GM15510 (cell line): Measurements from ENCODE around the gene CLECL1.

Source experiments
- POLR2A ChIP-seq: IDR thresholded peaks from 3 replicates; pipeline ENCODE4 v1.6.1; 2011; ENCODE audit warnings: borderline replicate concordance; ENCODE audit not compliant: insufficient read length; ENCODE audit errors: extremely low read depth

CLECL1 gene

DNA sequence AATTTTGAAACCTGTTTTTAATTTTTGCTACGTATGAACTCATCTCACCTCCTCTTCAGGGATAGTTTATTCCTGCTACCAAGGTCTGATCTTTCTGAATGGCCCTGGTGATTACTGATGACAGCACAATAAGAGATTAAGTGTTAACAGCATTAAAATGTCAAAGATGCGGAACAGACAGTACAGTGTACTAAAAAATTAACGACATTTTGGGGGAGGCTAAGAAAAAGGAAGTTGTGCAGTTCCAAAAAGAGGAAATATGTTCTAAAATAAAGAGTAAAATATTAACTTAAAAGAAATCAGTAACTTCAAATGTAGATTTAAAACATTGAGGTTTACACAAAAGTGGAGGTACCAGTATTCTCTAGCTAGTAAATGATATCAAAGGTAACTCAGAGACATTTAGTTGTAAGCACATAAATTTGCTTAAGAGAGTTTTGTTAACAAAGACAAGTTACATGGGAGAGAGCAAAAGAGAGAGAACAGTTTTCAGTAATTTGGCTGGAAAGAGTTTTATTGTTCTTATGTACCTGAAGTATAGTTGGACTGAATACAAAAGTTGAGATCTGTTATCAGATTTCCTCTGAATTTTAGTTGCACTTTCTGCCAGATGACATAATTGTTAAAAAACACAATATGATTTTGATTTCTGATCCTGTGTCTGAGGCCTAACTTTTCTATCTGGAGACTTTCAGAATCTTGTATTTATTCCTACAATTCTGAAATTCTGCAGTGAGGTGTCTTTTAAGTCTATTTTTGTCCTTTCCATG is 4.2 kb upstream of the CLECL1 start:
- no peak for TF ChIP-seq POLR2A

DNA sequence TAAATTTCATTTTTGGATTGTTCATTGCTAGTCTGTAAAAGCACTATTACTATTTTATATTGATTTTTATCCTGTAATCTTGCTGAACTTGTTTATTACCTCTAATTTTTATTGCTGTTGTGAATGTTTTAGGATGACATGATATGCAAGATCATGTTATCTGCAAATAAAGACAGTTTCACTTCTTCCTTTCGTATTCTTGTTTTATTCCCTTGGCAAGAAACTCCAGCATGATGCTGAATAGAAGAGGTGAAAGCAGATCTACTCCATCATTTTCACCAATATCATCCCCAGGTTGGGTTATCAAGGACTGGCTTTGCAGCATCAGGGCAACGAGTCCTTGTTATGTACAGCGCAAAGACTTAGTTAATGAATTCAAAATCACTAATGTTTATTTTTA is 2.7 kb upstream of the CLECL1 start:
- TF ChIP-seq POLR2A: no peak

DNA sequence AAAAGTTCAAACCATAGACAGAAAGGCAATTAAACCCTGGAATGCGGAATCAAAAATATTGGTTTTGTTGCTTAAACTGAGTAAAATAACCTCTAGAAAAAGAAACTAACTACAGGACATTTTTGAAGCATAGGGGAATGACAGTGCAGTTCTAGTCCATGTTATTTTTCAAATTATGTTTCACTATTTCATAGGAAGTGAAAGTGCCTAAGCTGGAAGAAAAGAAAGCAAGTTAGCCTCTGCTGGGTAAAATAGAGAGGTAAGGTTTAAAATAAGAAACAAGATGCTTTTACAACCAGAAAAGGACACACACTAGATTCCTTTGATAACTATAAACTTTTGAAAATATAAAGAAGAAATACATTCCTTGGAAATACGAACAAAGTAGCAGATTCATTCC is 1.1 kb downstream of the CLECL1 start:
- no peak for TF ChIP-seq POLR2A

DNA sequence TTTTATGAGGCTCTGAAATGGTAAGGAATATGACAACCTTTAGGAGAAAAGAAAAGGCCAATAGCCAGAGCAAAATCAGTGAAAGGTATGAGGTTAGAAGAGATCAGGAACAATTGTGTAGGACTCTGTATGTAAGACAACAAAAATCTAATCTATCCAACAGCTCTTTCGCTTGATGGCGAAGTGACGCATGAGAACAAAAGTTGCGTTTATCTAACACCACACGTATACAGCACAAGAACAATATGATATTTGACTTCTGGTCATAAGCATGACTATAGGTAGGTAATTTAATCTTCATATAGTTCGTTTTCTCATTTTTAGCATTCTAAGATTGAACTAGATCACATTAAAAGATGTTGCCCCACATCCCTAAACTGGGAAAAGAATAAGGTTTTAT is 1.5 kb downstream of the CLECL1 start:
- TF ChIP-seq POLR2A: no peak

DNA sequence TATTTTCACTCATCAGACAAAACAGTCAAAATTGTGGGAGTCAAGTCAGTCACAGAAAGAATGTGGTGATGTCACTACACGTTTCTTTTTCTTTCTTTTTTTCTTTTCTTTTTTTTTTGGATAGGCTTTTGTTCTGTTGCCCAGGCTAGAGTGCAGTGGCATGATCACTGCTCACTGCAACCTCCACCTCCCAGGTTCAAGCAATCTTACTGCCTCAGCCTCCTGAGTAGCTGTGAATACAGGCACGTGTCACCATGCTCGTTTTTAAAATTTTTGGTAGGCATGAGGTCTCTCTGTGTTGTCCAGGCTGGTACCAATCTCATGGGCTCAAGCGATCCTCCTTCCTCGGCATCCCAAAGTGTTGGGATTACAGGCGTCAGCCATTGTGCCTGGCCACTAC is 2.3 kb downstream of the CLECL1 start:
- TF ChIP-seq POLR2A: no peak

DNA sequence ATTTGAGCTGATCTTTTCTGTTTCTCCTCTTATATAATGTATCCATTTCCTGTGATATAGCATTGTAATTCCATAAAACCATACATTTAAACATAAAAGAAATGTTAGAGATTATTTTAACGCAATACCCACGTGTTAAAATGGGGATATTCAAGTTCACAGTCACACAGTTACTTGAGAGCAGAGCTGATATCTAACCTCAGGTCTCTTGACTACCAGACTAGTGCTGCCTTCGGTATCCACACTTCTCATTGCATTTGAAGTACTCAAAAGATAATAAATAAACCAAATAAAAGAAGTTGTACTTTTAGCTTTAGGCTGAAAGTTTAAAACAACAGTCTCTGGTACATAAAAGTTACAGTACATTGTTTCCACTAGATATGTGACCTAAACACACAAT is 2.9 kb downstream of the CLECL1 start:
- TF ChIP-seq POLR2A: no peak

DNA sequence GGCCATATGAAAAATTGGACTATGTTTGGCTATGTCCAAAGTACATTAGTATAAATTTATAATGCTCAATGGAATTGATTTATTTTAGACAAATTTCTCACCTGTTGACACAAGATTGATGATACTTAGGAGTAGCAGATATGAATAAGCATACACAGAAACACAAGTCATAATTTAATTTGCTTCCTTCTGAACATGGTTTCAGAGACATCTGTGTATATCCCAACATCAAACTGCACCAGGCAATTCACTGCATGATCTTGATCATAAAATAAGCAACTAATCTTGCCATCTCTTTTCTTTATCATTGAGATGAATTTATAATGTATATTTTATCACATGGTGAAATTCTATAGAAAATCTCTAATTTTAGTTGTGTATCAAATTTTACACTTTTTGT is 3.8 kb downstream of the CLECL1 start:
- TF ChIP-seq POLR2A: no peak

DNA sequence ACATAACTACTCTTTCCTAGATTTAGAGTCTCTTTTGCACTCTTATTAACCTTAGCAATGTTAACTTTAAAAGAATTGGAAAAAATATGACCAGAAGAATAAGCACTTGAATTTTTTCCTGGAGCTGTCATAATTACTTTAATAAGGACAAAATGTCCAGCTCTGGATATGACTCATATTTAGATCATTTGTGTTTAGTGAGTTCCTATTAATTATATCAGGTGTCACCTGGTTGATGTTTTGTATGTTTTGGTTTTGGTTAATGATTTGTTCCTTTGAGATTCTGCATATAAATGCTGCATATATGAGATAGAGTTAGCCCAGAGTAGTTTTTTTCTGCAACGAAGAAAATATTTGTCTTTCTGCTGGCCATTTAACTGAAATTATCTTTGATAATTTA is 5.1 kb downstream of the CLECL1 start:
- no peak for TF ChIP-seq POLR2A

DNA sequence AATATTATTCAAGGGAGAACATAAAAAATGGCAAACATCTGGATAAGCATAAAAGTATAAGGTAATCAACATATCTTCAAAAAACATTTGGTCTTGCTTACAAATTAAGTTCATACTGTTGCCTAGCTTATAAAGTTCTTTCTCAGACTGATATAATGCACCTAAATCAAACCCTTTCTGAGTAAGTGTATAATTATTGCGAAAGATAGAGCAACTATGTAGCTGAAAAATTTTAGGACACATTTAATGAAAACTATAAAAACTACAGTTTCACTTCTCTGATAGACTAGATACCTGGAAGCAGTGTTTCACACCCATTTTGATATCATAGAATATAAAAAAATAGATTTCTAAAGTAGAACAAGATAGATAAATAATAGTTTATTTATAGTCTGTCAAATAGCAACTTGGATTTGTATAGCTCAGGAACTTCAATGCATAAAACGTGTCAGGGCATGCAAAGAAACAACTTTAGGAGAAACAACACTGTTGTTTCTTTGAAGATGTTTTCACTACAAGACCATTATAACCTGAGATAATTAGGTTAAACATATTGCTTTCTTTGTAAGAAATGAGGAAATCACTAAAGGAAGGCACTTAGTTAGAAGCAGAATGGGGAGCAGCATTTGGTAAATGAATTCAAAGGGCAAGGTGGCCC is 7.6 kb downstream of the CLECL1 start:
- TF ChIP-seq POLR2A: no peak

DNA sequence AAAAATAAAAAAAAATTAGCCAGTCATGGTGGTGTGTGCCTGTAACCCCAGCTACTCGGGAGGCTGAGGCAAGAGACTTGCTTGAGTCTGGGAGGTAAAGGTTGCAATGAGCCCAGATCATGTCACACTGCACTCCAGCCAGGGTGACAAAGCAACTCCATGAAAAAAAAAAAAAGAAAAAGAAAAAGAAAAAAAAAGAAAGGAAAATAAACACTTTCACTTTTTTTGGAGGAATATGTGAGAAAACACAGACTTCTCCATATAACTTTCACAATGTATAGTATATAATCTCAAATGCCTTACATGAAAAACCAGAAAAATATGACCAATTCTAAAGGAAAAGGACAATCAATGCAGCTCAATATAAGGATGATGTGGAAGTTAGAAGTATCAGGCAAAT is 8.9 kb downstream of the CLECL1 start:
- TF ChIP-seq POLR2A: no peak

DNA sequence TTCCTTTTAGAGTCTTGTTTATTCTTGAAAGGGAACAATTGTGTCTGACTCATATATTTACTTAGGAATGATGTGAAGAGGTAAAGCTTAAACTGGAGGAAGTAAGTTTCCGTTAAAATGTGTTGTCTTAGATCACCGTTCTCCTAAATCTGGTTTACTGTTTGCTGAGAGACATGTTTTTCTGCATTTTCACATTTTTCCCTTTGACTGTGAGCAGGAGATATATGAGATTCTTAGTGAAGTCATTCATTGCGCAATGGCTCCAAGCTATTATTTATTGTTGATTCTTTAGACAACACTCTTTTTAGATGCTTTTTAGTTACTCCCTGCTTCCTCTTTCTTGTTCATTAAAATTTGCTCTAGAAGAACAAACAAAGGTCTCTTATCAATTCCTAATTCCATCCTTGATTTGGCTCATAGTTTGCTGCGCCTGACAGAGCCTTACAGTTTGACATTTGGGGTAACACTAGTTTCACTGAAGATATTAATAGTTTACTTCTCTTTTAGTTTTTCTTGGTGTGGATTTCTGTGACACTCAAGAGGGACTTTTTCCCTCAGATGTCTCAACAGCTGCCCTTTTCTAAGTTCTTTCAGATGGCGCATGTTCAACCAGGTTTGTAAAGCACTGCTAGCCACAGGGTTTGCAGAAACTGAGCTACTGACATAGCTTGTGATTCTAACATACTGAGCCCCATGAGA is 11.4 kb downstream of the CLECL1 start:
- TF ChIP-seq POLR2A: no peak

DNA sequence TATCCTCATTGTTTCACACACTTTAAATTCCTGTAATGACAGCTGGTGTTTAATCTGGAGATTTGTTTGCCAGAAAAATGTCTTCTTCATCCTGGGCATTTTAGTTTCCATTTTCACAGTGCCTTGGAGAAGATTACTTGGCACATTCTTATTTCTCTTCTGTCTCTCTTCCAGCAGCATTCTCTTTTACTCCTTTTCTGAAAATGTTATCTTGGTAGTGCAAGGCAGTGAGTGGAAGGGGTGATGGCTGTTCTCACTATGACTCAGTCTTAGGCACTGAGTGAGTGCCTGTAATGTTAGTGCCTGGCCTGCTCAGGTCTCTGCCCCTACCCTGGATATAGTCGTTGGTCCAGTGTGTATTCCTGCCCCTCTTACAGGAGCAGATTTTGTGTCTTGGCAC is 13.1 kb downstream of the CLECL1 start:
- TF ChIP-seq POLR2A: no peak

DNA sequence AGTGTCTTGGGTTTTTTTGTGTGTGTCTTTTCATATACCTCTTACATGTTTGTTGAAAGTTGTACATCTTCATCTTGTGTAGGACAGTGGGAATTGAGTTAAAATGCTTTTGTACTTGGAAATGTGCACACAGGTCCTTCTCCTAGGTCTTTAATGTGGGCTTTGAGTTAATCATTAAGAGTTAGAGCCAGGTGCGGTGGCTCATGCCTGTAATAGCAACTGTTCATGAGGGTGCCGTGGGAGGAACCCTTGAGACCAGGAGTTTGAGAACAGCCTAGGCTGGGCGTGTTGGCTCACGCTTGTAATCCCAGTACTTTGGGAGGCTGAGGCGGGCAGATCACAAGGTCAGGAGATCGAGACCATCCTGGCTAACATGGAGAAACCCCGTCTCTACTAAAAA is 13.9 kb downstream of the CLECL1 start:
- no peak for TF ChIP-seq POLR2A

DNA sequence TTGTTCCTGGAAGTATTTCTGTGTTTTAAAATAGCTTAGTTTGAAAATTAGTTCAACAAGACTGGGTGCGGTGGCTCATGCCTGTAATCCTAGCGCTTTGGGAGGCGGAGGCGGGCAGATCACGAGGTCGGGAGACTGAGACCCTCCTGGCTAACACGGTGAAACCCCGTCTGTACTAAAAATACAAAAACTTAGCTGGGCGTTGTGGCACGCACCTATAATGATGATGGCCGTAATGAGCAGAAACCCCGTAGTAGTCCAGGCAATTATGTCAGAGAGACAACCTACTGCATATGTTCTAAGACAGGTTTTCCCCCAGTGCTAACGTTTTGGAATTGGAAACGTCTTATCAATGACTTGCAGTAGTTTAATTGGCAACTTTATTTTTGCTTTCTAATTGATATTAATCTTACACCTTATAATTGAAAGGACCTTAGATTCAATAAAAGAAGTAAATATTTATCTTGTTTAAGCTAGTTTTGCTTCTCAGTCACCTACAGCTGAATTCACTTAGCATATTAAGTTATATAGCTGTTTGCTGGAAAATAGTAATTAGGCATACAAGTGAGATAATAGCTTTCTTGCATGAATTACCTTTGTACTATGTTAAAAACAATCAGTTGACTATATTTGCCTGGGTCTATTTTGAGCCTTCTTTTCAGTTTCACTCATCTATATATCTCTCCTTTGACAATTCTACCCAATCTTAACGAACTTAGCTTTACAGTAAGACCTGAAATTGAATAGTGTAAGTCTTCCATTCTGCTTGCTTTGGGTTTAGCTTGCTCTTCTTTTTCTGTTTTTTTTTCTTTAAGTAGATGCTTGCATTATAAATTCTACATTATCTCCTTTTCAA is 15.6 kb downstream of the CLECL1 start:
- no peak for TF ChIP-seq POLR2A

DNA sequence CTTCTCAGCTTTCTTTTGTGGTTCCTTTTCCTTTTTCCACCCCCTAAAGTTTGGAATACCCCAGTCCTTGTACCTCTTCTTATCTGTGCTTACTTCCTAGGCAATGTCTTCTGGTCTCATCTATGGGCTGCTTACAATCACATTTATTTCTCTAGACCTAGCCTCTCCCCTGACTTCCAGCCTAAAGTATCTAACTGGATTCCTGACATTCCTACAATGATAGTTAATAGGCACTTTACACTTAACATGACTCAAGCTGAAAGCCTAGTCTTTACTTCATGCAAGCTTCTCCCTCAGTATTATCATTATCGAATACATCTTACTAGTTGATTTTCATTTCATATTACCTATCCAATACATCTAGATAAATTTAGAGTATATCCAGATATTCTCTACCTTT is 21.2 kb downstream of the CLECL1 start:
- no peak for TF ChIP-seq POLR2A
